IMR-90 (cell line): Measurements from ENCODE around the gene FNTB. TPM values are rescaled to one million over a fixed set of nuclear protein-coding genes. Genes with fewer than 3 reads are reported as not detected.

Experiments used
- ATAC-seq: fragments of 200-7000 bp; cut with Tn5 transposase; 2 replicates; pipeline ENCODE4 v1.9.1; 2020; ENCODE audit warnings: low read depth, mild to moderate bottlenecking, moderate library complexity
- BruUV-seq: library from RNA; stranded (reverse); fragments of 400-500 nt; replicated peaks from 2 replicates; lab custom pipeline; 2021; lab: Mats Ljungman, UMichigan
- CTCF ChIA-PET: fragments of 300-600 bp; formaldehyde crosslinking; extraction: SDS; loops from one replicate; lab custom pipeline; 2021; ENCODE audit warnings: antibody characterized with exemption; lab: Yijun Ruan, JAX
- POLR2A ChIA-PET: fragments of 300-600 bp; sonication (Branson Sonifier 250); formaldehyde crosslinking; loops from one replicate; lab custom pipeline; 2022; ENCODE audit warnings: antibody characterized with exemption; ENCODE audit not compliant: unreplicated experiment; lab: Charles Lee
- DNase-seq: peaks from one replicate; pipeline ENCODE4 v3.0.0; 2013
- H2AFZ ChIP-seq: replicated peaks from 2 replicates; pipeline ENCODE3; 2013; ENCODE audit warnings: low read length, mild to moderate bottlenecking; ENCODE audit not compliant: poor library complexity
- H2AK5ac ChIP-seq: 2 replicates; pipeline ENCODE4 v1.6.1; 2013; ENCODE audit warnings: low read depth, low read length, inconsistent platforms
- H2AK9ac ChIP-seq: replicated peaks from 2 replicates; pipeline ENCODE3; 2013; ENCODE audit warnings: mild to moderate bottlenecking, low read depth, low read length, moderate library complexity; ENCODE audit not compliant: poor library complexity
- H2BK120ac ChIP-seq: 2 replicates; pipeline ENCODE4 v1.6.1; 2013; ENCODE audit warnings: low read depth, low read length, inconsistent platforms
- H2BK15ac ChIP-seq: 3 replicates; pipeline ENCODE4 v1.6.1; 2013; ENCODE audit warnings: low read depth, low read length, inconsistent platforms
- H2BK20ac ChIP-seq: 2 replicates; pipeline ENCODE4 v1.6.1; 2013; ENCODE audit warnings: low read depth, mild to moderate bottlenecking, inconsistent platforms, low read length, moderate library complexity
- H2BK5ac ChIP-seq: 2 replicates; pipeline ENCODE4 v1.6.1; 2013; ENCODE audit warnings: mild to moderate bottlenecking, low read depth, low read length, inconsistent platforms; ENCODE audit not compliant: poor library complexity, severe bottlenecking
- H3K14ac ChIP-seq: replicated peaks from 2 replicates; pipeline ENCODE4 v1.6.1; 2013; ENCODE audit warnings: low read depth, low read length, inconsistent platforms
- H3K18ac ChIP-seq: 2 replicates; pipeline ENCODE4 v1.6.1; 2013; ENCODE audit warnings: low read depth, low read length, control low read depth
- H3K23ac ChIP-seq: 2 replicates; pipeline ENCODE4 v1.6.1; 2013; ENCODE audit warnings: low read depth, low read length, inconsistent platforms
- H3K27ac ChIP-seq: 2 replicates; pipeline ENCODE4 v1.5.1; 2013; ENCODE audit warnings: mild to moderate bottlenecking, control low read depth, low read length; ENCODE audit not compliant: insufficient read depth
- H3K27me3 ChIP-seq: 2 replicates; pipeline ENCODE4 v1.6.1; 2013; ENCODE audit warnings: low read length; ENCODE audit not compliant: control insufficient read depth, insufficient read depth
- H3K36me3 ChIP-seq: 2 replicates; pipeline ENCODE4 v1.6.1; 2013; ENCODE audit warnings: low read length, mixed read lengths; ENCODE audit not compliant: control insufficient read depth, insufficient read depth
- H3K4ac ChIP-seq: 2 replicates; pipeline ENCODE4 v1.6.1; 2013; ENCODE audit warnings: low read depth, low read length, inconsistent platforms
- H3K4me1 ChIP-seq: 2 replicates; pipeline ENCODE4 v1.6.1; 2013; ENCODE audit warnings: low read length, mixed read lengths; ENCODE audit not compliant: control insufficient read depth, insufficient read depth
- H3K4me2 ChIP-seq: 2 replicates; pipeline ENCODE4 v1.6.1; 2013; ENCODE audit warnings: low read depth, mild to moderate bottlenecking, control low read depth, low read length, moderate library complexity
- H3K4me3 ChIP-seq: 2 replicates; pipeline ENCODE4 v1.5.1; 2013; ENCODE audit warnings: low read depth, mild to moderate bottlenecking, control low read depth, low read length, moderate library complexity; ENCODE audit not compliant: insufficient read depth
- H3K56ac ChIP-seq: 2 replicates; pipeline ENCODE4 v1.6.1; 2013; ENCODE audit warnings: low read length, inconsistent platforms; ENCODE audit not compliant: insufficient read depth; ENCODE audit errors: extremely low read depth
- H3K79me1 ChIP-seq, 2 experiments: 2 replicates each; pipeline ENCODE4 v1.6.1; 2013; ENCODE audit warnings: low read length in 2 of 2, inconsistent platforms in 1 of 2, low read depth in 1 of 2
- H3K9ac ChIP-seq: 2 replicates; pipeline ENCODE4 v1.6.1; 2013; ENCODE audit warnings: low read depth, low read length, control low read depth
- H3K9me1 ChIP-seq: 2 replicates; pipeline ENCODE4 v1.6.1; 2013; ENCODE audit warnings: low read length, inconsistent platforms; ENCODE audit not compliant: insufficient read depth
- H3K9me3 ChIP-seq: 2 replicates; pipeline ENCODE4 v1.6.1; 2013; ENCODE audit warnings: low read length; ENCODE audit not compliant: control insufficient read depth, insufficient read depth
- H4K20me1 ChIP-seq: 2 replicates; pipeline ENCODE4 v1.6.1; 2013; ENCODE audit warnings: low read length, inconsistent platforms; ENCODE audit not compliant: insufficient read depth
- H4K5ac ChIP-seq: 2 replicates; pipeline ENCODE4 v1.6.1; 2013; ENCODE audit warnings: mild to moderate bottlenecking, low read depth, low read length, control low read depth
- H4K8ac ChIP-seq, 2 experiments: 2 replicates each; pipeline ENCODE4 v1.6.1; 2013; ENCODE audit warnings: low read depth in 2 of 2, low read length in 2 of 2, control low read depth in 1 of 2, inconsistent platforms in 1 of 2
- H4K91ac ChIP-seq: 2 replicates; pipeline ENCODE4 v1.6.1; 2013; ENCODE audit warnings: low read depth, low read length, inconsistent platforms; ENCODE audit not compliant: insufficient read depth
- FOS ChIP-seq: fragments of 150-350 bp; IDR thresholded peaks from 2 replicates; pipeline ENCODE4 v1.6.1; 2016; ENCODE audit warnings: low read depth, low read length
- WGBS, 2 experiments: methylation state at CpG; one replicate each; pipeline versions ENCODE4 v1.1.5 to v1.1.7; 2013; ENCODE audit warnings: missing lambda C conversion rate in 2 of 2; ENCODE audit not compliant: insufficient read length in 1 of 2; ENCODE audit errors: extremely low coverage in 2 of 2; 5-methylcytosine and 5-hydroxymethylcytosine counted together
- dilution Hi-C: fragments of 300-500 bp; cut with HindIII; formaldehyde crosslinking; loops from one replicate; pipeline ENCODE4 v1.14.3; 2018; ENCODE audit warnings: low sequenced_read_pairs; ENCODE audit not compliant: unreplicated experiment
- in situ Hi-C: fragments of 300-500 bp; cut with MboI; formaldehyde crosslinking; loops from 3 replicates; pipeline ENCODE4 v1.14.3; 2019; ENCODE audit warnings: low sequenced_read_pairs, inconsistent platforms, mixed read lengths
- intact Hi-C: fragments of 100-400 bp; cut with micrococcal nuclease; formaldehyde crosslinking; loops from 2 replicates; pipeline ENCODE4 v1.10.0; 2022
- polyA plus RNA-seq, 3 experiments: library from polyadenylated mRNA; depleted of rRNA; stranded (reverse); fragments of >200 nt; gene quantifications; 2 replicates each; pipeline ENCODE4 v1.2.3, GENCODE V29; 2012; ENCODE audit warnings: low replicate concordance in 1 of 3
- total RNA-seq: library from RNA; depleted of rRNA; stranded (reverse); fragments of >200 nt; gene quantifications from 2 replicates; pipeline ENCODE4 v1.2.3, GENCODE V29; 2012

FNTB gene
- total and polyA plus RNA-seq, 2 of the 4 experiments (the other 2 are of a cell fraction), result 9.9 to 18.5 TPM

GRCh38 chr14:64944861-64945260 is 41.8 kb upstream of the FNTB start:
- H3K79me1 ChIP-seq, result no peaks in the 10 kb centered on the region; a peak in 1 of 4 replicates
- no peaks in the 10 kb centered on the region for H3K27me3 ChIP-seq
- no peak overlapping the region for H4K5ac ChIP-seq
- H2AK9ac ChIP-seq, result no peak overlapping the region
- no peaks in the 10 kb centered on the region for H3K4me1 ChIP-seq
- no peak overlapping the region for H2BK20ac ChIP-seq
- no peak overlapping the region for H2AFZ ChIP-seq
- no peak overlapping the region for H3K4ac ChIP-seq
- dilution Hi-C loops (no loop called here), in situ Hi-C loops (no loop called here), intact Hi-C loops (no loop called here)
- CTCF ChIA-PET, result interaction anchor here (0.6 kb wide), 1 partner anchor 136 kb away, joined by 4 read pairs; no protein-coding TSS in a partner anchor
- no peak overlapping the region for H4K91ac ChIP-seq
- H3K27ac ChIP-seq, result no peak overlapping the region
- POLR2A ChIA-PET, result no interaction called here
- H3K56ac ChIP-seq, result no peak overlapping the region
- no peaks in the 10 kb centered on the region for H4K20me1 ChIP-seq
- H3K36me3 ChIP-seq, result peaks cover 21% of the 10 kb centered on the region
- ATAC-seq (no peak), DNase-seq (no peak)
- H3K4me2 ChIP-seq, result no peak overlapping the region
- BruUV-seq, result no TSS peak
- no peak overlapping the region for H4K8ac ChIP-seq
- no peak for TF ChIP-seq FOS
- WGBS, 2 experiments, result no CpG with 5 or more reads among the region's 4 CpGs
- no peak overlapping the region for H3K9ac ChIP-seq
- H3K9me1 ChIP-seq, result no peaks in the 10 kb centered on the region; the same call in 1 of the 2 replicates
- no peak overlapping the region for H2BK120ac ChIP-seq
- H2BK15ac ChIP-seq, result no peak overlapping the region
- H3K14ac ChIP-seq, result no peak overlapping the region
- no peak overlapping the region for H3K4me3 ChIP-seq
- no peak overlapping the region for H2AK5ac ChIP-seq
- H3K23ac ChIP-seq, result no peak overlapping the region
- no peak overlapping the region for H3K18ac ChIP-seq
- H2BK5ac ChIP-seq, result no peak overlapping the region
- no peaks in the 10 kb centered on the region for H3K9me3 ChIP-seq
